KOPT-K1 (cell line): Measurements from ENCODE around the gene USP30.

Experiments used
- H3K27ac ChIP-seq: fragments of 200-600 bp; sonication (generic); 2 replicates; pipeline ENCODE4 v1.5.1; 2016; ENCODE audit warnings: antibody characterized with exemption, mild to moderate bottlenecking, low read depth, low read length; ENCODE audit not compliant: poor library complexity, severe bottlenecking
- H3K36me3 ChIP-seq: fragments of 200-600 bp; sonication (generic); 2 replicates; pipeline ENCODE4 v1.5.1; 2017; ENCODE audit warnings: antibody characterized with exemption, mild to moderate bottlenecking, low read length, moderate library complexity; ENCODE audit not compliant: insufficient read depth
- H3K9me3 ChIP-seq: fragments of 200-600 bp; sonication (generic); 2 replicates; pipeline ENCODE4 v1.5.1; 2017; ENCODE audit warnings: antibody characterized with exemption, low read length, mild to moderate bottlenecking; ENCODE audit not compliant: insufficient read depth, poor library complexity, severe bottlenecking

USP30 gene

GRCh38 chr12:109069307-109070271 is 17.2 kb downstream of the USP30 start:
- no peaks in the 10 kb centered on the region for H3K9me3 ChIP-seq
- peaks cover 63% of the 10 kb centered on the region for H3K36me3 ChIP-seq
- H3K27ac ChIP-seq: no peak overlapping the region

- H3K36me3 ChIP-seq: peaks cover 50% of the 10 kb centered on the region
- no peaks in the 10 kb centered on the region for H3K9me3 ChIP-seq
- H3K27ac ChIP-seq: no peak overlapping the region
These were observed 22.5 kb downstream of the USP30 start for GRCh38 chr12:109074866-109075265.

GRCh38 chr12:109082751-109083150 is 30.4 kb downstream of the USP30 start:
- H3K27ac ChIP-seq: no peak overlapping the region
- no peaks in the 10 kb centered on the region for H3K9me3 ChIP-seq
- peaks cover 72% of the 10 kb centered on the region for H3K36me3 ChIP-seq

GRCh38 chr12:109084425-109084824 is 32.0 kb downstream of the USP30 start:
- Histone ChIP-seq H3K36me3 (peaks cover 89% of the 10 kb centered on the region), H3K27ac (no peak overlapping the region), H3K9me3 (no peaks in the 10 kb centered on the region)

GRCh38 chr12:109085590-109085989 is 33.2 kb downstream of the USP30 start:
- H3K27ac ChIP-seq: no peak overlapping the region
- H3K9me3 ChIP-seq: no peaks in the 10 kb centered on the region
- peaks cover 96% of the 10 kb centered on the region for H3K36me3 ChIP-seq

GRCh38 chr12:109087250-109087649 is 34.9 kb downstream of the USP30 start:
- H3K27ac ChIP-seq: no peak overlapping the region
- H3K9me3 ChIP-seq: no peaks in the 10 kb centered on the region
- peaks cover 92% of the 10 kb centered on the region for H3K36me3 ChIP-seq

- H3K36me3 ChIP-seq: peaks cover 77% of the 10 kb centered on the region
- H3K27ac ChIP-seq: no peak overlapping the region
- no peaks in the 10 kb centered on the region for H3K9me3 ChIP-seq
These were observed 36.4 kb downstream of the USP30 start for GRCh38 chr12:109088818-109089217.

GRCh38 chr12:109089683-109090082 is 37.3 kb downstream of the USP30 start:
- no peak overlapping the region for H3K27ac ChIP-seq
- H3K9me3 ChIP-seq: no peaks in the 10 kb centered on the region
- H3K36me3 ChIP-seq: peaks cover 68% of the 10 kb centered on the region

GRCh38 chr12:109092497-109093021 is 40.2 kb downstream of the USP30 start:
- peak overlapping the region; percentile 55 for H3K27ac ChIP-seq
- H3K9me3 ChIP-seq: no peaks in the 10 kb centered on the region
- peaks cover 41% of the 10 kb centered on the region for H3K36me3 ChIP-seq

- H3K27ac ChIP-seq: peak within 1 kb of the TSS; percentile 55
- H3K9me3 ChIP-seq: no peaks in the 10 kb centered on the region
- peaks cover 34% of the 10 kb centered on the region for H3K36me3 ChIP-seq
These were observed 40.9 kb downstream of the USP30 start, which contains the start of gene ALKBH2 for GRCh38 chr12:109093022-109093918. ALKBH2 (minus strand) TSS chr12:109093472; CDS start chr12:109092786, 686 bp downstream.

GRCh38 chr12:109097140-109097434 is 44.7 kb downstream of the USP30 start:
- peak overlapping the region; percentile 91 for H3K27ac ChIP-seq
- H3K36me3 ChIP-seq: peaks cover 36% of the 10 kb centered on the region
- H3K9me3 ChIP-seq: no peaks in the 10 kb centered on the region

GRCh38 chr12:109097435-109098182 is 45.2 kb downstream of the USP30 start, which contains the start of gene UNG:
UNG (plus strand) TSS chr12:109097597; CDS start chr12:109097680, 83 bp downstream.
- Histone ChIP-seq H3K9me3 (no peaks in the 10 kb centered on the region), H3K27ac (peak within 1 kb of the TSS; percentile 91), H3K36me3 (peaks cover 41% of the 10 kb centered on the region)

- Histone ChIP-seq H3K9me3 (no peaks in the 10 kb centered on the region), H3K36me3 (peaks cover 47% of the 10 kb centered on the region), H3K27ac (peak overlapping the region; percentile 91)
These were observed 45.8 kb downstream of the USP30 start for GRCh38 chr12:109098183-109098604.

GRCh38 chr12:109098651-109099050 is 46.3 kb downstream of the USP30 start:
- Histone ChIP-seq H3K9me3 (no peaks in the 10 kb centered on the region), H3K36me3 (peaks cover 52% of the 10 kb centered on the region), H3K27ac (peak overlapping the region; percentile 91)
